ENCODE data around the gene ADGRF3. TPM values are rescaled to one million over a fixed set of nuclear protein-coding genes. Genes with fewer than 3 reads are reported as not detected.

The ADGRF3 gene
- total and polyA plus RNA-seq, 8 donors: 0.28 to 1.4 (median 0.67) TPM

DNA sequence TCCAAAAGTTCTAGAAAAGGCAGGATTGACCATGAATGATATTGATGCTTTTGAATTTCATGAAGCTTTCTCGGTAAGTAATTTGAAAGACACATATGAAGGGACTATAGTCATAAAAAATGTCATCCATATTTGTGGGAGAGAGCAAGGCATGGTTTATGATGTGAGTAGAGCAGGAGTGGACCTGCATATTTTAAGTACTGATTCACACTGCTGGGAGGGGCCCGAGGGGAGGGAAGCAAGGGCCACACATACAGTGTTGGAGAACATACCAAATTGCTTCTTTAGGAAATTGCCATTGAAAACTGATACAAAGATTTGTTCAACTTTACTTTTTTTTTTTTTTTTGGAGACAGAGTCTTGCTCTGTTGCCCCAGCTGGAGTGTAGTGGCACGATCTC, 62.5 kb downstream of the ADGRF3 start:
- no peaks in the 10 kb centered on the region for H3K4me1 ChIP-seq
- TF ChIP-seq, protein P1, sequence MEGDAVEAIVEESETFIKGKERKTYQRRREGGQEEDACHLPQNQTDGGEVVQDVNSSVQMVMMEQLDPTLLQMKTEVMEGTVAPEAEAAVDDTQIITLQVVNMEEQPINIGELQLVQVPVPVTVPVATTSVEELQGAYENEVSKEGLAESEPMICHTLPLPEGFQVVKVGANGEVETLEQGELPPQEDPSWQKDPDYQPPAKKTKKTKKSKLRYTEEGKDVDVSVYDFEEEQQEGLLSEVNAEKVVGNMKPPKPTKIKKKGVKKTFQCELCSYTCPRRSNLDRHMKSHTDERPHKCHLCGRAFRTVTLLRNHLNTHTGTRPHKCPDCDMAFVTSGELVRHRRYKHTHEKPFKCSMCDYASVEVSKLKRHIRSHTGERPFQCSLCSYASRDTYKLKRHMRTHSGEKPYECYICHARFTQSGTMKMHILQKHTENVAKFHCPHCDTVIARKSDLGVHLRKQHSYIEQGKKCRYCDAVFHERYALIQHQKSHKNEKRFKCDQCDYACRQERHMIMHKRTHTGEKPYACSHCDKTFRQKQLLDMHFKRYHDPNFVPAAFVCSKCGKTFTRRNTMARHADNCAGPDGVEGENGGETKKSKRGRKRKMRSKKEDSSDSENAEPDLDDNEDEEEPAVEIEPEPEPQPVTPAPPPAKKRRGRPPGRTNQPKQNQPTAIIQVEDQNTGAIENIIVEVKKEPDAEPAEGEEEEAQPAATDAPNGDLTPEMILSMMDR (IDR thresholded peaks at IDR 0.05): no peak
- H3K36me3 ChIP-seq: peaks cover 4 to 58% (median 12%) of the 10 kb centered on the region in 3 donors
- WGBS, 2 donors: 96 to 100% methylated on average over 3 of the region's 3 CpGs
- no peak for ATAC-seq
- no peak overlapping the region for H3K4me3 ChIP-seq
- no peaks in the 10 kb centered on the region for H3K27me3 ChIP-seq
- no peak for FAIRE-seq
- DNase-seq: no peak
- H3K27ac ChIP-seq: no peak overlapping the region
- no peaks in the 10 kb centered on the region for H3K9me3 ChIP-seq
- intact Hi-C loops (cut with DNase I): no loop called here

DNA sequence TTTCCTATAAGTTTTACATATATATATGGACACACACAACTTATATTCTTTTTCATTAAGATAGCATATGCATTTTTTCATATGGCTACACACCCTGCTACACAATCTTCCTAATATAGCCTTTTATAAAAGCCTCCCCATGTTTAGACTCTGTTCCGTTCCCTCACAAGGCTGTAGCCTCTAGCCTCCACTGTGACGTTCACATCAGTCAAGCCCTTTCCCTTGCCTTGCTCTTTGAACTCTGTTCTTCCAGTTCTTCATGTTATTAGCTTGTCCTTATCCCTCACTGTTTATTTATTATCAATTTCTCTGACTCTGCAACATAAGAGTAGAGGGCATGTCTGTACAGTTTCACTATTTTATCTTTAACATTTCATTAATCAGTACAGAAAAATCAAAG, 63.0 kb downstream of the ADGRF3 start:
- no peak for FAIRE-seq
- TF ChIP-seq, protein P1 (IDR thresholded peaks at IDR 0.05): no peak
- no peak overlapping the region for H3K27ac ChIP-seq

DNA sequence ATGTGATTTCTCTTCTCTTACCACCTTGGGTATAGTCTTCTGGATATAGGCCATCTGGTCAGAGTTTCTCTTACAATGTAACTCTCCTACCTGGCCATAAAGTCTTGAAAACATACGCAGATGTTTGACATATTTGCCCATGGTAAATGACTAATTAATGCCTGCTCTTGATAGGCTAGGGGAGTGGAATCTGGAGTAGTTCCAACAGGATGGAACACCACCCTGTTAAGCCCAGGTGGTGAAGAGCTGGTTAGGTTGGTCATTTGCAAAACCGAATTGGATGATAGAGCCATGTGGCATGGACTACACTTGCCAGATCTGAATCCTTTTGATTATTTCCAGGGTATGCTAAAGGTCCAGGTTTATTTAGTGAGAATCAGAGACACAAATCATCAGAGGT, 65.4 kb downstream of the ADGRF3 start:
- Histone ChIP-seq H3K9me3 (no peaks in the 10 kb centered on the region), H3K27ac (no peak overlapping the region), H3K4me1 (peaks cover 0 to 3% (median 0%) of the 10 kb centered on the region in 3 donors), H3K36me3 (peaks cover 4 to 72% (median 12%) of the 10 kb centered on the region in 3 donors), H3K27me3 (no peaks in the 10 kb centered on the region), H3K4me3 (no peak overlapping the region)
- DNase-seq (no peak), ATAC-seq (no peak), FAIRE-seq (no peak)
- TF ChIP-seq, protein P1 (IDR thresholded peaks at IDR 0.05): no peak
- intact Hi-C loops (cut with DNase I): no loop called here
- 56 to 57% methylated on average over 2 of the region's 2 CpGs for WGBS, 2 donors

More for the DNA sequence above, 63.0 kb downstream of the ADGRF3 start:
- 79 to 87% methylated on average over 2 of the region's 2 CpGs for WGBS, 2 donors
- no peak for DNase-seq
- no peak for ATAC-seq
- H3K27me3 ChIP-seq: no peaks in the 10 kb centered on the region
- no peaks in the 10 kb centered on the region for H3K9me3 ChIP-seq
- intact Hi-C loops (cut with DNase I): no loop called here
- no peaks in the 10 kb centered on the region for H3K4me1 ChIP-seq
- no peak overlapping the region for H3K4me3 ChIP-seq
- H3K36me3 ChIP-seq: peaks cover 4 to 62% (median 12%) of the 10 kb centered on the region in 3 donors

DNA sequence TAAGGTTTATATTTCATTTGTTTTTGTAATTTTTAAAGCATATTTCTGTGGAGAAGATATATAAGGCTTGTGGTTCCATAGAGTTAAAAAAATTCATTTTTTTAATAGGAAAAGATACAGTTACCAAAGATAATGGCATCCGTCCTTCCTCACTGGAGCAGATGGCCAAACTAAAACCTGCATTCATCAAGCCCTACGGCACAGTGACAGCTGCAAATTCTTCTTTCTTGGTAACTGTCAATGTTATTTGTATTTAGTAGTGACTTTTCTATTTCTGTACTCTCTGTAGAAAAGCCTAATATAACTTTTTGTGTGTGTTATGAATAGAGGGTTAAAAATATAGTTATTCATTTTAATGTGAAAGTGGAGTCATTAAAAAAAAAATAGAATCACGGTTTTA, 66.7 kb downstream of the ADGRF3 start:
- ATAC-seq (no peak), DNase-seq (no peak), FAIRE-seq (no peak)
- Histone ChIP-seq H3K9me3 (no peaks in the 10 kb centered on the region), H3K27ac (no peak overlapping the region), H3K4me3 (no peak overlapping the region), H3K27me3 (no peaks in the 10 kb centered on the region), H3K4me1 (peaks cover 4 to 16% (median 9%) of the 10 kb centered on the region in 3 donors), H3K36me3 (peaks cover 4 to 67% (median 9%) of the 10 kb centered on the region in 3 donors)
- intact Hi-C loops (cut with DNase I): no loop called here
- 90 to 92% methylated on average over 3 of the region's 3 CpGs for WGBS, 2 donors
- TF ChIP-seq, protein P1 (IDR thresholded peaks at IDR 0.05): no peak

DNA sequence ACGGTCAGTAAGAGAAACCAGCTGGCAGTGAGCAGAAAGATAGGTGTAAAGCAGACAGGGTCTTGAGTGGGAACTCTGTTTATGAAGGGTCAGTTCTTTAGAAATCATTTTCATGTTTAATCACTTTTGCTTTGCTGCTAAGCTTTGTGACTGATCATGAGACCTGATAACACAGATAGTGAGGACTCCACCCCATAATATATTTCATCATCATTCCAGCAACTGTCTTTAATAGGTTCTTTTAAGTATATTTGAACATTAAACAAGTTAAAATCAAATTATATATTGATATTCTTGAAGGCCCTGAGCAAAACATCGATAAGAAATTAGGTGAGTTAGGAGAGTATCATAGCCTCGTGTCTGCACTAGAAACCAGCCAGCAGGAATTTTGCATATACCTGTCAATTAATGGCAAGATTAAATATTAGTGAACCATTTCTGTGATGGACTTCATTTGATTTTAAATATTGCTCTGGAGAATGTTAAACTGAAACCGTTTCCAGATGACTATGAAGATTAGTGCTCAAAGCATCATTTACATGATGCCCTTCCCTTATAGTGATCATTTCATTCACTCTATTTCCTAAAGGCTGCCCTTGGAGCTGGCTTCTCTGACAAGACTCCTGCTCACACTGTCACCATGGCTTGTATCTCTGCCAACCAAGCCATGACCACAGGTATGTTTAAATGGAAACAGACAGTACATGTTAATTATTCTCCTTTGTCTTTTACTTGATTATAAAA, 69.9 kb downstream of the ADGRF3 start:
- WGBS, 2 donors: 81 to 82% methylated on average over 4 of the region's 4 CpGs

More for the DNA sequence above, 69.9 kb downstream of the ADGRF3 start:
- Histone ChIP-seq H3K4me3 (no peak overlapping the region), H3K4me1 (peaks cover 25 to 34% (median 29%) of the 10 kb centered on the region in 3 donors), H3K27me3 (no peaks in the 10 kb centered on the region), H3K27ac (no peak overlapping the region), H3K36me3 (peaks cover 0 to 40% (median 0%) of the 10 kb centered on the region in 3 donors), H3K9me3 (no peaks in the 10 kb centered on the region)
- no peak for FAIRE-seq
- TF ChIP-seq, protein P1 (IDR thresholded peaks at IDR 0.05): no peak
- intact Hi-C loops (cut with DNase I): no loop called here
- no peak for DNase-seq
- ATAC-seq: no peak

All from pancreas (tissue), 10 donors.